NCI-H1092 (cell line): ENCODE measurements around the gene LMF1.

Experiments used
- DNase-seq: peaks from one replicate; lab custom pipeline; 2025; lab: John Stamatoyannopoulos, UW

Gene LMF1

DNA sequence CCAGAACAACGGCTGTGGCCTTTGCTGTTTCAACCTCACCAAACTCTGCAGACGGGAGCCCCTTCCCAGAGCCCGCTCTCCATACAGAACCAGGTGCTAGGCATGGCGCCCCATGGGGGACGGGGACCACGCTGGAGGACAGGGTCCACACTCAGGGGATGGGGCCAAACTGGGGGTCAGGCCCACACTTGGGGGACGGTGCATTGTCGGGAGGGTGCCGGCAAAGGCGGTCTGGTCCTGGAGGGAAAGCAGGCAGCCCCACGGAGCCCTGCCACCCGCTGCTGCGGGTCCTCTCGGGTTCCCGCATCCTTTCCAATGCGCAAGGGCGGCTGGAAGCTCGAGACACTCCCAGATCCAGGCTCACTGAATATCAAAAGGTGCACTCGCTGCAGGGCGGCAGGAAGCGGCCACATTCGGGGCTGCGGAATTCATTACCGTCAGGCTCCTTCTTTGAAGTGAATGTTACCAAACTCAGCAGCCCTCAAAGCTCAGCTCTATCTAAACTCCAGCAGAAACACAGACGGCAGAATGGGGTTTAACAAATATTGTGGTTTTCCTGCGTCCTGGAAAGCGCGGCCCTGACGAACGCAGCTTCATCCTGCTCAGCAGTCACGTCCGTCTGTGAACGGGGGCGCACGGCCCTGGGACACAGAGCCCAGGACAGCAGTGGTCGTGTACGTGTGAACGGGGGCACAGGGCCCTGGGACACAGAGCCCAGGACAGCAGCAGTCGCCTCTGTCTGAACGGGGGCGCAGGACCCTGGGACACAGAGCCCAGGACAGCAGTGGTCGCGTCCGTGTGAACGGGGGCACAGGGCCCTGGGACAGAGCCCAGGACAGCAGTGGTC, 41.3 kb downstream of the LMF1 start:
- no peak for DNase-seq

DNA sequence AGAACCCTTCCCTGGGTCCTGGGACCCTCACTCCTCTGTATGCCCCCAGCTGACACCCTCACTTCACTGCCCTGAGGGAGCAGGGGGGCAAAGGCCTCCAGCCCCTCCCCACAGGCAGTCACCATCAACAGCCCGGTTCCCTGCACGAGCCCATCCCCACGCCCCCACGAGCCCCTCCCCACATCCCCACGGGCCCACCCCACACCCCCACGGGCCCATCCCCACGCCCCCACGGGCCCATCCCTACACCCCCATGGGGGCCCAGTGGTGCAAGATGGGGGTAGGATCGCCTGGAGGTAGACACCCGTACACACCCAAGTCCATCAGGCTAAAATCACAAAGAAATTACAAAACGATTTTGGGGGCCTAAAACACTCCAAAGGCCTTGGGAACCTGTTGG, 42.3 kb downstream of the LMF1 start:
- DNase-seq = no peak

DNA sequence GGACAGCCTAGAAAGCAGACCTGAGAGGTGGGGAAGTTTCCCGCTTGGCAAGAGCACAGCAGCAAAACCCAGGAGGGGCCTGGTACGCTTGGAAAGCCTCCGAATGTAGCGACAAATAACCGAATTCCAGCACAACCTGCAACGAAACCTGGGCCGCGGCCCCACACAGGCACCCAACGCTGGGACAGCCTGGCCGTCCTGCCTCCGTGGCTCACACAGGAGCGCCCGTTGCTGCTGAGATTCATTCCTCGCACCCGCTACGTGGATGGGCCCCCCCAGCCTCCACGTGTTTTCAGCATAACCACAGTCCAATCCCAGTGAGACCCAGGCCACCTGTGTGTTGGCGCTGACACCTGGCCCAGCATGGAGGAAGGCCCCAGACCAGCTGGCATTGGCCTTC, 42.9 kb downstream of the LMF1 start:
- no peak for DNase-seq

DNA sequence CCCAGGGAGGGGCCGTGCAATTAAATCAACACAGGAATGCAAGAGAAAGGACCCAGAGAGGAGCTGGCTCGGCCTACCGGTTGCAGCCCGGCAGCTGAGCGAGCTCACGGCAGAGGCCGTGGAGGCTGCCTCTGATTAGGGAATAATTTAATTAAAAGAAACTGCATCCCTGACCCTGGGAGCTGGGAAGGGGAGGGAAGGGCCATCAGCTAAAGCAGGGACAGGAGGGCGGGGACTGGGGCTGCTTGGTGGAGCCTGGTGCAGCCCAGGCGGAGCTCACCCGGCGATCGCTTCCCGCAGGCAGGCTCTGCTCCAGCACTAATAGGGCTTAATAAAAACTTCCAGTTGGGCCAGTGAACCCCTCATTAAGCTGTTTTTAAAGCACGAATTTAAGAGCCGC, 43.4 kb downstream of the LMF1 start:
- no peak for DNase-seq

DNA sequence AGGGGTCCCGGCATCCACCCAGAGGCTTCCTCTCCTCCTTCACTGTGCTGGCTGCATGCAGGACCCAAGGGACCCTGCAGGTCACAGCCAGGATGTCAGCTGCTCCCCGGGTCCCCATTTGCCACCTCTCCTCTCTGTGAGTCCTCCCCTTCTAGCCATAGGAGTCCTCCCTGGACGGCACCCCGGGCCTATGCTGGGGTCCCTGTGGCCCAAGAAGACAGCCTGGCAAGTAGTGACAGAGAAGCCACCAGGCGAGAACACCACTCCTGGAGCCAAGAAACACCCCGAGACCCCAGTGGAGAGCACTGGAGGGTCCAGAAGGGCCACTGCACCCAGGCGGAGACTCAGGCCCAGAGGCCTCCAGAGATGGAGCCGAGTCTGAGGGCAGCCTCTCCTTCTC, 44.1 kb downstream of the LMF1 start:
- no peak for DNase-seq

DNA sequence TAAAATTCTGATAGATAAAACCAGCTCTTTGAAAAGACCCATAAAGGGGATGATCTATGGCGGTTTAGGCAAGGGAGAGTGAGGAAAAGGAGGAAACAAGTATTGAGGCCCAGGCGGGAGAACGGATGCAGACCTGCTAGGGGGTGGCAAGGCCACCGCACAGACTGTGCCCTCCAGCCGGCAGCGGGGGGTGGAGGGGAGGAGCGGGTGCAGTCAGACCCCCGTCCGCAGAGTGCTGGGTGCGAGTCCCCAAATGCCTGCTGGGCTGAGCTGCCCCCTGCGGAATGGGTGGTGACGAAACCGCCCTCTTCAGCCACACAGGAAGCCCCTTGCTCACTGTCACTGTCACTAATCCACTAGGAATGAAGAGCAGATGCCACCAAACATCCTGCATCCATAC, 46.0 kb downstream of the LMF1 start:
- no peak for DNase-seq

DNA sequence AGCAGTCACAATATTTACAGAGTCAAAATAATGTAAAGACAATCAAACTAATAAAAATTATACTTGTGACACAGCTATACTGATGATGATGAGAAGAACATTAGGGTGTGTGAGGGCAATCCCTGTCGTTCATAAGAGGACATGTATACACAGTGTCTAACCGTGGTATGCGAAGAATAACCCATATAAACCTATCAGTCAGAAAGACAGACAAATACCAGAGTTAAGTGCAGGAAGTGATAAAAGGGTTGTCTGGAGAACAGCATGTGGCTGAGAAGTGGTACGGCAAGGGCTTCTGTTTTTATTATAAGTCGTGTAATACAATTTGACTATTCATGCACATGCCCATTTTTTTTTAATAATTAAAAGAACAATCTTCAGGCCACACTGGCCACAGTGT, 46.7 kb downstream of the LMF1 start:
- no peak for DNase-seq

DNA sequence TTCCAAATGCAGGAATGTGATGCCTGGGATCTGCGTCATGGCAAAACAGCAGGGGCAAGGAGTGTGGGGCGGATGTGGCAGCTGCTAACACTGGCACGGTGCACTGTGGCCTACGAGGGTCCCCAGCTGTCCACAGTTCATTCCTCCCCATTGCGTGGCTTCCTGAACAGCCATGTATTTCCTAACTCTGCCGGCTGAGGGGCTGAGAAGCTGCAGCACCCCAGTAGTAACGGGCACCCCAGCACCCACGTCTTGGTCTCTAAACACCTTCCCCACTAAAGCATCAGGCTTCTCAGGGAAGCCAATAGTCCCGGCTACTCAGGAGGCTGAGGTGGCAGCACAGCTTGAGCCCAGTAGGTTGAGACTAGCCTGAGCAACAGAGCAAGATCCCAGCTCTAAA, 47.6 kb downstream of the LMF1 start:
- no peak for DNase-seq

DNA sequence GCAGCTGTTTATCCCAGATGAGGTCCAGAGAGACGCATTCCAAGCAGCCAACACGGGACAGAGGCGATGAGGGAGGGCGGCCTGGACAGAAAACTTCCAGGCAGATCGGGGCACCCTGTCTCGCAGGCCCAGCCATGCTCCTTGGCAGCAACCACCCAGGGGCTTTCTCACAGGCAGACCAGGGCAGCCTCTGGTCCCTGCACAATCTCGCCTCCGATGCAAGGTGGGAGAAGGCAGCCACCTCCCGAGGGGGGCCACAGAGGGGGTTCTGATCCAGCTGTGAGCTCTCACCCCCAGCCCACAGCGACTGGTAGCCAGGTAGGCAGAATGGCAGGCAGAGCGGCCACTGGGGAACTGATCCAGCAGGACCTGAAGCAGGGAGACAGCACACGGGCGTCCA, 48.7 kb downstream of the LMF1 start:
- no peak for DNase-seq

DNA sequence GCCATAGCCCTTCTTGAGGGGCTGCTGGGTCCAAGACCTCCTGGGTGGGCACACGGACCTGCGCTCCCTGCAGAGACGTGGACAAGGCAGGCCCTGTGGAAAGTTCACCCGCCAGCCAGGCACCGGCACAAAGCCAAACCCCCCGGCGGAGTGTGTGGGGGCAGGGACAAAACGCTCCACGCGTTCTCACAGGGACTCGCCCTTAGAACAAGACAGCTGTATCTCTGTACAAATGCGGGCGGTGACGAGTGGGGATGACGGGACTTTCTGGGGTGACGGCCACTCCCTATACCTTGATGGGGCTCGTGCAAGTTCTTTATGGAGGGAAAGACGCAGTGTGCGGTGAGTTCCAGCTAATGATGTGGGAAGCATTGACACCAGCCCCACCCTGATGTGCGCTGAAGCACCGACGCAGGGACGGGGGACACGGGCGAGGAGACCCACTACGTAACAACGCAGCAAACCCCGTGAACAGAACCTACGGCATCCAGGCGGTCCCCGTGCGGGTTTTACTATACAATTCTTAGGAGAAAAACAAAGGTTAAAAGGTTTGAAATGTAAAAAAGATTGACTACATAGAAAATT, 49.4 kb downstream of the LMF1 start:
- no peak for DNase-seq

DNA sequence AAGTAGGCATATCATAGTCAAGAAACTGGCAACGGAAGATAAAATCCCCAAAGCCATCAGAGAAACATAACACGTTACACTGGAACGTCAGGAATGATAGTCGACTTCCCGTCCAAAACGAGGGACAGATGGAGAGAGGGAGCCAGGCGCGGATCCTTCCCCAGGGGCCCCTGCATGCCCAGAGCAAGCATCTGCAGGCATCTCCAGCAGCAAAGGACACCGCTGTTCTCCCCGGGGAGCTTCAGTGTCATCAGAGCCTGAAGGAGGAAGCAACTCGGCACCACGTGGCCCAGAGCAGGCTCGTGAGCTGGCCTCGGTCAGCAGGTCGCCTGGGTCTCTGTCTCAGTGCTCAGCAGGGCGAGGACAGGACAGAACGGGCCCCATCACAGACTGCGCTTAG, 50.1 kb downstream of the LMF1 start:
- no peak for DNase-seq

DNA sequence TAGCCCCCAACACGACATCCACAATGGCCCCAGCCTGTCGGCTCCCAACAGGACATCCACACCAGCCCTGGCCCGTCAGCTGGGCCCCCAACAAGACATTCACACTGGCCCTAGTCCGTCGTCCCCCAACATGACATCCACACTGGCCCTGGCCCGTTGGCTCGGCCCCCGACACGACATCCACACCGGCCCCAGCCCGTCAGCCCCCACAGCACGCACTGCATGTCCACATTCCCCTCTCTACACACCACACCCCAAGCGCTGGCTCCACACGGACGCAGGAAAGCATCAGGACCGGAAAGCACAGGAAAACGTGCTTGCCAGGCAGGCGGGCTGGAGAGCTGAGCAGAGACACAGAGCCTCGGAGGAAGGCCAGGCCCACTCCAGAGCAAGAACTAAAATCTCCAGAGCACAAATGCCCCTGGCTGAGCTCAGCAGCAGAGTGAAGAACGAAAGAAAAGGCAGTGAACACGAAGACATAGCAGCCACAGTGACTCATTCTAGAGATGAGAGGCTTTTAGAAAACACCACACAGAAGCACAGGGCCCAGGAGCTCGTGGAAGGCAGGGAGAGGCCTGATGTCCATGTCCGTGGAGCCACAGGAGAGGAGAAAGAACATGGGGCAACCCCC, 50.6 kb downstream of the LMF1 start:
- no peak for DNase-seq

DNA sequence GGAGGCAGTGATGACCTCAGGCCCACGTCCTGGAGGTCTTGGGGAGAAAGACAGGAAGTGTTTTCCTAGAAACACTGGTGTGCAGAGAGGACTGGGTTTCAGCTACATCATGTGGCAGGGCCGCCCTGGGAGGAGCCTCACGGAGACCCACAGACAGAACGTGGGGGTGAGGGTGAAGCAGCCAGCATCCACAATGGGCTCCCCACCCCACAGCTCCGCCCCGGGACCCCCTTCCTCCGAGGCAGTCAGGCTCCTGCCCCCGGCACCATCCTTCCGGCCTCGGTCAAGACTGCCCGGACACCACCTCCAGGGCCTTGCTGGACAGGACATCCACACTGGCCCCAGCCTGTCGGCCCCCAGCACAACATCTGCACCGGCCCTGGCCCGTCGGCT, 51.1 kb downstream of the LMF1 start:
- no peak for DNase-seq

DNA sequence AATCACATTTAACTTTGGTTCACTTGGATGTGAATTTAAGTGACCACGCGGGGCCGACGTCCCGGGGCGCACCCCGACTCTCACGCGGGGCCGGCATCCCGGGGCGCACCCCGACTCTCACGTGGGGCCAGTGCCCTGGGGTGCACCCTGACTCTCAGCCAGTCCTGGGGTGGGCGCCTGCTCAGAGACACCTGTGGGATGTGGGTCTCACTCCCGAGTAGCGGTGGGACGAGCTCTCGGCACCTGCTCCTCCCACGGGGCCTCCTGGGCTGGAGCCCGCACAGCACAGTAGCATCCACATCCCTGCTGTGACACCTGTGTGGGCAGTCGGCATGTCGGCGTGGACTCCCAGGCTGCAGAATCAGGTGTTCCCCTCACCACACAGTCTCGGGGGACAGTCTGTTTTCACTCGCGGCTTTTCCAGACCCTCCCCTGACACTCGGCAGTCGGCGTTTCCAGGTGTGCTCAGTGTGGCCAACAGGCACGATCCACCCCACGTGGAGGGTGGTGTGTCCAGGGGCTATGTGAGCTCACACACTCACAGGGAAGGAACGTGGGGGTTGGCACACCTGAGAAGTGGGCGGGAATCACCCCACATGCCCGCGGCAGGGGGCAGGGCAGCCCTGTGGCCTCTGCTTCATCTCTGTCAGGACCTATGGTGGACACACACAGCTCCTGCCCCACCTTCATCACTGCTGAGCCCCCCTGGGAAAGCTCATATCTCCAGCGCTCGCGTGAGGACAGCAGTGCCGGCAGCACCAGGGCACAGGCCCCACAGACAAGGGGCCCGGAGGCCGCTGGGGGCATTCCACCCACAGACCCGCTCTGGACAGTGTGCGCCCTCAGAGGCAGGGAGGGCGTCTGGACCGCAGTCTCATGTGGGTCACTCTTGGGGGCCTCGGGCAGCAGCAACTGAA, 51.8 kb downstream of the LMF1 start:
- DNase-seq = no peak

DNA sequence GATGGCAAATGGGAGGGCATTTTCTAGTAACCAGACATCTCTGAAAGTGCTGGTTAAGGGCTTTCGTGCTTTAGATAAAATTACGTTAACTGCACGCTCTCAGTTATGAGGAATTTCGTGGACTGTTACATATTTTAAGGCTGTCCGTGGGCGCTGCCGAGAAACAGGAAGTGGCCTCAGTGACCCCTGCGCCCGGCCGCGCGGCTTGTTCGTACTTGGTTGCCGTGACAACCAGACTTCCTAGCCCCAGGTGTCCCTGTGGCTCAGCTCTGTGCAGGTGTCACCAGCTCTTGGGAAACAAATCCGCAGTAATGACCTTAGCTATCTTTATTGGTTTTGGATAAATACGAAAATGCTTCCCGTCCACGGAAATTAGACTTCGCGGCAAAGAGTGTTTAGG, 52.7 kb downstream of the LMF1 start:
- no peak for DNase-seq

DNA sequence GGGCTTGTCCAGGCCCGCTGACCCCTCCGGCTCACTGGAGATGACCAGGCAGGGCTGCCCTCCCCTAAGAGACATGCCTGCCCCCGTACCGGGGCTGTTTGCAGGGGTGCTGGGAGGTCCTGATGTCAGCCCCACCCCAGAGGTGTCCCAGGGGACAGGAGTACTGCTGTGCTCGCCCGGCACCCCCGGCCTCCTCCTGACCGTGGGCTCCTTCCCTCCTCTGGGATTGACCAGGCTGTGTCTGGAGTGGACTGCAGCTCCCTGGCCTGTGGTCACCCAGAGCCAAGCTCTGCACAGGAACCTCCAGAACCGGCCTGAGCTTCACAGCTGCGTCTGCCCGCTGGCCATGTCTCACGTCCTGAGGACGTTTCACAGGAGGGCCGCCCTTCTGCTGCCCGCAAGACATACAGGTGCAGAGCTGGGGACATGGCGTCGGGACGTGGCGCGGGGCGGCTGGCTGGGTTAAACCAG, 53.2 kb downstream of the LMF1 start:
- no peak for DNase-seq

DNA sequence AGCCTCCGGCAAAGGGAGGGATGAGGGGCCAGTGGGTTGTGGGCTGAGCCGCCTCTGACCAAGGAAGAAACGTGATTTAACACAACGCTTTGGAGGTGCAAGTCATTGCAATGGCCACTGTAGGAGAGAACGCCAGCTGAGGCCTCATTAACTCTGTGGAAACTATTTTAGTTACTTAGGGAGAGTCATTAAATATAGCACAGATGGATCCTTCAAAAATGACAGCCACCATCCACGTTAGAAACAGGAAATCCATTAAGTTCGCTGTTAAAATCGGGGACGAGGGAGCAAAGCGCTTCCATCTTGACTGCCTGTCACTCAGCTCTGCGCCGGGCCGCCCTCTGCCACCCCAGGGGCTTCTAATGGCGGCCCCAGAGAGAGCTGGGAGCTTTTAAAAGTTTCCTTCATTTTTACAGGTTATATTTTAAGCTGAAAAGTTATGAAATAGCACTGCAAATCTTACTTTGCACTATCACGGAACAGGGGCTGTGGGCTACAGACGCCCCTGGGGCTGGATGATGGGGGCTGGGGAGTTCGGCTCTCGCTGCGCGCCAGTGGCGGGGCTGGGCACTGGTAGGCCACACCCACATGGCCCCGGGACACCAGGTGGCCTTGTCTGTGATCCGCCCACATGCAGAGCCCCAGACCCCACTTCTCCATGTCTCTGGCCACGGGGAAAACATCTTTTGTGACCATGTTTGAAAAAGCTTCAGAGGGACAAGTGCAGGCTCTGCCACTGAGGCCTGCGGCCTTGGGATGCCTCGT, 54.6 kb downstream of the LMF1 start:
- no peak for DNase-seq

DNA sequence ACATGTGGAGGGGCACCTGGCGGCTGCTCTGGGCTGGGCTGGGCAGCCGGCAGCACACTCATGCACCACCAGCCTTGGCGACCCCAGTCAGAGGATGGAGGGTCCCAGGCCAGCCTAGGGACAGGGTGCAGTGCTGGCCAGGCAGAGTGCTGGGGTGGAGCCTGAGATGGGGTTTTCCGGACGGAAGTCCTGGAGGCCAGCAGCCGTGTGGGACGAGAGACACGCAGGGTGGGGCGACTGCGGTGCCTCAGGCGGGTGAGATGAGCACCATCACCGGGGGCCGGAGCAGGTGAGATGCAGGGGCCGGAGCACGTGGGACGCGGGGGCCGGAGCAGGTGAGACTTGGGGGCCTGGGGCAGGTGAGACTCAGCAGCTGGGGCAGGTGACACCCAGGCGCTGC, 55.2 kb downstream of the LMF1 start:
- no peak for DNase-seq

DNA sequence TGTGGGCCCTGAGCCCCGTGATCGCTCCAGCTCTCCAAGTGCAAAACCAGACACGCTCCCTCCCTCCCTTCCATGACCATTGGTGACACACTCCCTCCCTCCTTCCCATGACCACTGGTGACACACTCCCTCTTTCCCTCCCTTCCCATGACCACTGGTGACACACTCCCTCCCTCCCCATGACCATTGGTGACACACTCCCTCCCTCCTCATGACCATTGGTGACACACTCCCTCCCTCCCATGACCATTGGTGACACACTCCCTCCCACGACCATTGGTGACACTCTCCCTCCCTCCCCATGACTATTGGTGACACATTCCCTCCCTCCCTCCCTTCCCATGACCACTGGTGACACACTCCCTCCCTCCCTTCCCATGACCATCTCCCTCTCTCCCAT, 56.3 kb downstream of the LMF1 start:
- no peak for DNase-seq

DNA sequence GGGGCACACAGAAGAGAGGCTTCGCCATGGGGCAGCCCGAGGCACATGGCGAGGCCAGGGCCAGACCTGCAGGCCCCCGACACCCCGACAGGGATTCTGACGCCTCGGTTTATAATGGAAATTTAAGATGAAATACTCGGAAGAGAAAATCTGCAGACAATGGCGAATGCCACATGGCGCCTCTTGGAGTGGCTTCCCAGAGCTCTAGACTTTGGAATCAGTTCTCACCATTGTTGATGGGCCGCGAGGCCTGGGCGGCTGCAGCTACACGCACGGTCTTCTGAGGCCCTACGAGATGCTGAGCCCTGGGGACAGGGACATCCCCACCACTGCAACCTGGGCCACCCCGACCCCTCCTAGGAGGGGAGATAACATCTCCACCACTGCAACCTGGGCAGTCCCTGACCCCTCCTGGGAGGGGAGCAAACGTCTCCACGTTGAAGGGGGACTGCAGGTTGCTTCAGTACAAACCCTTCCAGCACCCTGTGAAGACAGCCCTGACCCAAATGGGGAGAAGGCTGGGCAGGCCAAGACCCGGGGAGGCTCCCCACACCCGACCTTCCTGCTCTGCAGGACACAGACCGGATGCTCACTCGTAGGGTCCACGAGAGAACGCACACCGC, 56.9 kb downstream of the LMF1 start:
- DNase-seq = no peak
